Stimulated activated CD8-positive, alpha-beta memory T cell treated with anti-CD3 and anti-CD28 coated beads, Interleukin-2, amount 100 ng/mL, for 1 hour (primary cell): ENCODE results near the gene ANO4.
"Not testable (repeated sequence)": the region's sequence is repeated elsewhere in the genome, so short reads cannot be mapped to it uniquely, and the experiment has no call there.

Source experiments
- DNase-seq, 2 donors: peaks; one replicate each; pipeline ENCODE4 v3.0.0-alpha.2; 2020; ENCODE audit warnings: low read depth in 2 of 2

ANO4 gene

GRCh38 chr12:101089271-101089670 is 294.7 kb downstream of the ANO4 start:
- DNase-seq: no peak

- DNase-seq: not testable (repeated sequence)
These were observed 295.6 kb downstream of the ANO4 start for GRCh38 chr12:101090222-101090621.

- no peak for DNase-seq
These were observed 303.4 kb downstream of the ANO4 start for GRCh38 chr12:101097829-101098580.

- no peak for DNase-seq
These were observed 312.6 kb downstream of the ANO4 start for GRCh38 chr12:101107032-101107763.

GRCh38 chr12:101108130-101108529 is 313.6 kb downstream of the ANO4 start:
- no peak for DNase-seq

GRCh38 chr12:101110866-101111265 is 316.3 kb downstream of the ANO4 start:
- DNase-seq: no peak

GRCh38 chr12:101111441-101111840 is 316.9 kb downstream of the ANO4 start:
- DNase-seq: no peak

GRCh38 chr12:101115326-101115725 is 320.8 kb downstream of the ANO4 start:
- DNase-seq: no peak

- no peak for DNase-seq
These were observed 322.3 kb downstream of the ANO4 start for GRCh38 chr12:101116911-101117310.

GRCh38 chr12:101117842-101118241 is 323.3 kb downstream of the ANO4 start:
- DNase-seq: no peak

GRCh38 chr12:101127521-101128219 is 333.1 kb downstream of the ANO4 start:
- no peak for DNase-seq

GRCh38 chr12:101145777-101146431 is 351.3 kb downstream of the ANO4 start:
- DNase-seq: not testable (repeated sequence)

- no peak for DNase-seq
These were observed 370.7 kb downstream of the ANO4 start for GRCh38 chr12:101165319-101165718.

- DNase-seq: no peak
These were observed 372.3 kb downstream of the ANO4 start for GRCh38 chr12:101166866-101167265.

GRCh38 chr12:101168001-101168400 is 373.4 kb downstream of the ANO4 start:
- no peak for DNase-seq

- DNase-seq: no peak
These were observed 377.7 kb downstream of the ANO4 start for GRCh38 chr12:101172316-101172715.

- DNase-seq: no peak
These were observed 378.7 kb downstream of the ANO4 start for GRCh38 chr12:101173197-101173749.

- no peak for DNase-seq
These were observed 380.0 kb downstream of the ANO4 start for GRCh38 chr12:101174541-101174940.
